Measurements from ENCODE around the gene EDIL3. TPM values are rescaled to one million over a fixed set of nuclear protein-coding genes. Genes with fewer than 3 reads are reported as not detected.

The EDIL3 gene
- total and polyA plus RNA-seq, 9 of the 15 experiments (the other 6 are each of a cell fraction or from before 2014, with no cell fraction given), result 0.09 TPM; not detected in 8

DNA sequence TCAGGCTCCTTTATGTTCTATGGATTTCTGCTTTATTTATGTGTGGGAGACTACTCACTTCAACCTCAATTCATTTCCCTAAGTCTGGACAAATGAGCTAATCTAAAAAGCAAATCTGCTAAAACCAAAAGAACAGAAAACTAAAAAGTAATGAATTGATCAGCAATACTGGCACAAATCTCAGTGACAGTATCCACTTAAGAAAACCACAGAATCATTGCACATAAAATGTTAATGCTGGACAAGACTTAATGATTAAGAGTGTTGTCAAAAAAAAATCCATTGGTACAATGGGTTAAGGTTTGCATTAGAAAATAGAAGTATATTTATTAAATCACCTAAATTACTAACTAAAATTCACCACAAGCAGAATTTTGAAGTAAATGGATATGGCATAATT is 147.6 kb downstream of the EDIL3 start:
- no peaks in the 10 kb centered on the region for H3K9me1 ChIP-seq (ENCODE audit: control insufficient read depth, insufficient read depth, low read length)
- H3K27ac ChIP-seq (ENCODE audit: extremely low read depth, low read depth, low read length), result no peak overlapping the region
- no peak for DNase-seq (ENCODE audit: extremely low read depth in 1 of 4, low spot score in 3 of 4)
- H3K9ac ChIP-seq (ENCODE audit: insufficient read depth in 1 of 2, low read depth in 2 of 2, low read length in 2 of 2), result no peak overlapping the region
- H3K4me3 ChIP-seq, result no peak overlapping the region
- FAIRE-seq, result no peak
- no peaks in the 10 kb centered on the region for H3K4me1 ChIP-seq (replicated peaks in 1 of 2; ENCODE audit: control insufficient read depth in 2 of 2, insufficient read depth in 2 of 2, low read length in 2 of 2)
- in situ Hi-C loops (cut with MboI), result no loop called here
- no peaks in the 10 kb centered on the region for H3K27me3 ChIP-seq (ENCODE audit: control insufficient read depth in 2 of 2, insufficient read depth in 2 of 2, low read length in 2 of 2)
- H3K9me3 ChIP-seq (replicated peaks; ENCODE audit: control insufficient read depth, insufficient read depth, low read depth, low read length), result no peaks in the 10 kb centered on the region; the same call in 1 of the 2 replicates
- H3K4me2 ChIP-seq (ENCODE audit: insufficient read depth, low read length), result no peak overlapping the region
- no peak overlapping the region for H2AFZ ChIP-seq (ENCODE audit: low read depth, low read length)
- ATAC-seq, result no peak
- no peaks in the 10 kb centered on the region for H3K36me3 ChIP-seq (ENCODE audit: control insufficient read depth, insufficient read depth, low read length)
- no TSS peak for BruUV-seq (replicated peaks)
- ChIA-PET POLR2A (no interaction called here), CTCF (ENCODE audit: low intra/inter-chr PET ratio) (no interaction called here)
- no peaks in the 10 kb centered on the region for H3K79me2 ChIP-seq (ENCODE audit: control insufficient read depth, insufficient read depth, low read length)
- no peaks in the 10 kb centered on the region for H4K20me1 ChIP-seq (replicated peaks; ENCODE audit: control insufficient read depth, insufficient read depth, low read length)
- intact Hi-C loops (cut with micrococcal nuclease), result no loop called here
- no peak for TF ChIP-seq GABPA (tag; conservative IDR thresholded peaks at IDR 0.05; ENCODE audit: low read depth)
- no peak for TF ChIP-seq MTA2 (IDR thresholded peaks at IDR 0.05; ENCODE audit: low read depth)
- no peak for TF ChIP-seq ZNF592 (IDR thresholded peaks at IDR 0.05)
- no peak for TF ChIP-seq ZKSCAN3 (CRISPR knock-in tag; IDR thresholded peaks at IDR 0.05)
- no peak for TF ChIP-seq TCFL5 (CRISPR knock-in tag; conservative IDR thresholded peaks at IDR 0.05)
- TF ChIP-seq FOXJ3 (CRISPR knock-in tag; IDR thresholded peaks at IDR 0.05), result no peak
- TF ChIP-seq ATF4 (CRISPR knock-in tag; IDR thresholded peaks at IDR 0.05), result no peak
- no peak for TF ChIP-seq POLR2B (IDR thresholded peaks at IDR 0.05; ENCODE audit: low read depth, partially characterized antibody)
- TF ChIP-seq YY1 (IDR thresholded peaks at IDR 0.05; ENCODE audit: borderline replicate concordance in 1 of 3, control insufficient read depth in 1 of 3, extremely low read depth in 1 of 3, insufficient read depth in 3 of 3, insufficient read length in 1 of 3, insufficient replicate concordance in 2 of 3, low read depth in 1 of 3, low read length in 2 of 3), result no peak
- TF ChIP-seq ELF4 (CRISPR knock-in tag; IDR thresholded peaks at IDR 0.05), result no peak
- no peak for TF ChIP-seq NCOA4 (IDR thresholded peaks at IDR 0.05; ENCODE audit: partially characterized antibody)
- no peak for TF ChIP-seq GATAD2B (IDR thresholded peaks at IDR 0.05; ENCODE audit: borderline replicate concordance)
- no peak for TF ChIP-seq SFPQ (IDR thresholded peaks at IDR 0.05; ENCODE audit: low read depth, low read length)
- no peak for TF ChIP-seq BHLHE40 (IDR thresholded peaks at IDR 0.05; ENCODE audit: low read length)
- no peak for TF ChIP-seq ETV6 (IDR thresholded peaks at IDR 0.05; ENCODE audit: borderline replicate concordance in 1 of 2, low read depth in 2 of 2, low read length in 1 of 2)
- TF ChIP-seq ETV6 (CRISPR knock-in tag; IDR thresholded peaks at IDR 0.05; ENCODE audit: borderline replicate concordance), result no peak

Measured in K562 (cell line).